Frontal cortex (tissue), 4 donors: ENCODE data around the gene CHDH. TPM values are rescaled to one million over a fixed set of nuclear protein-coding genes. Genes with fewer than 3 reads are reported as not detected.

Experiments
- DNase-seq, 2 donors: peaks; one replicate each; pipeline ENCODE4 v3.0.0; 2012; ENCODE audit warnings: low spot score in 2 of 2
- FAIRE-seq: peaks from 2 replicates; lab custom pipeline; 2012; peaks lifted over from hg19 to GRCh38; lab: Jason Lieb, UNC
- total RNA-seq: library from RNA; depleted of rRNA; stranded (reverse); fragments of >200 nt; gene quantifications from one replicate; pipeline ENCODE4 v1.2.3, GENCODE V29; 2014
- donor health status: control.
- donor health status: control.
- donor health status: control.

Gene CHDH
- total RNA-seq, 1 donor from 2014 or later = 1.2 TPM

DNA sequence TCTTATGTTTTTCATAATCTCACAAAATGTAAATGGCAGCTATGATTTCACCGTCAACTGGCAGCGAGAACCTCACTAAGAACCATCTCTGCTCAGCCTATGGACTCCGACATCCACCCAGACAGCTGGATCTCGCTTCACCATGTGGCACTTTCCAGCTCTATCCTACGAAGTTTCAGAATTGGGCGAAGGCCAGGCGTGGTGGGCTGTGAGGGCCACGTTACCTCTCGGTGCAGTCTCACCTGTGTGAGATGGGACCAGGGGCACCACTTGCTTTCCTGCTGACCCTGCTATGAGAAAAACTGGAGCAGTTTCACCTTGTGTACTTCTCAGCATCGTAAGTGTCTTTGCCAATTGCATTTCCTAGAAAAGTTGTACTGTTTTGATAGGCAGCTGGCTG lies 32.3 kb downstream of the CHDH start:
- FAIRE-seq = no peak
- DNase-seq = no peak

DNA sequence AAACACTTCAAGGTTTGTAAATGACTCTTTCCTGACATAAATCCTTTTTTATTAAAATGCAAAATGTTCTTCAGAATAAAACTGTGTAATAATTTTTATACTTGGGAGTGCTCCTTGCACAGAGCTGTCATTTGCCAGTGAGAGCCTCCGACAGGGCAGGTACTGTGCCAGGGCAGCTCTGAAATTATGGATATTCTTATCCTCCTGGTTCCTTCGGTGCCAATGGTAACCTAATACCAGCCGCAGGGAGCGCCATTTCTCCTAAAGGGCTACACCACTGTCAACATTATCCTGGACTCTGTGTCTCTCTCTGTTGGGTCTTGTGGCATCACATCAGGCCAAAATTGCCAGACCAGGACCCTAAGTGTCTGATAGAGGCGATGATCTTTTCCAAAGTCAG lies 33.0 kb downstream of the CHDH start:
- FAIRE-seq = no peak
- DNase-seq = no peak

DNA sequence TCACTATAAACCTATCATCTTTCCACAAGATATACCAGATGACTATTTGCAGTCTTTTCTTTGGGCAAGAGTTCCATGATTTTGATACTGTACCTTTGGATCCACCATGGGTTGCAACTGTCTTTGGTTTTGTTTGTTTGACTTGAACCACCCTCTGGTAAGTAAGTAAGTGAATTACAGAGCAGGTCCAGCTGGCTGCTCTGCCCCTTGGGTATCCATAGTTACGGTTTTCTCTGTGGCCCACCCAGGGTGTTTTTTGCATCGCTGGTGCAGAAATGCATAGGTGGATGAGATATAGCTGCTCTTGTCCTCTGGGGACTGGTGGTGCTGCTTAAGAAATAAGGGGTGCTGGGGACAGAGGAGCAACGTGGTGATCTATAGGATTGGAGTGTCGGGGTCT lies 33.8 kb downstream of the CHDH start:
- FAIRE-seq = no peak

DNA sequence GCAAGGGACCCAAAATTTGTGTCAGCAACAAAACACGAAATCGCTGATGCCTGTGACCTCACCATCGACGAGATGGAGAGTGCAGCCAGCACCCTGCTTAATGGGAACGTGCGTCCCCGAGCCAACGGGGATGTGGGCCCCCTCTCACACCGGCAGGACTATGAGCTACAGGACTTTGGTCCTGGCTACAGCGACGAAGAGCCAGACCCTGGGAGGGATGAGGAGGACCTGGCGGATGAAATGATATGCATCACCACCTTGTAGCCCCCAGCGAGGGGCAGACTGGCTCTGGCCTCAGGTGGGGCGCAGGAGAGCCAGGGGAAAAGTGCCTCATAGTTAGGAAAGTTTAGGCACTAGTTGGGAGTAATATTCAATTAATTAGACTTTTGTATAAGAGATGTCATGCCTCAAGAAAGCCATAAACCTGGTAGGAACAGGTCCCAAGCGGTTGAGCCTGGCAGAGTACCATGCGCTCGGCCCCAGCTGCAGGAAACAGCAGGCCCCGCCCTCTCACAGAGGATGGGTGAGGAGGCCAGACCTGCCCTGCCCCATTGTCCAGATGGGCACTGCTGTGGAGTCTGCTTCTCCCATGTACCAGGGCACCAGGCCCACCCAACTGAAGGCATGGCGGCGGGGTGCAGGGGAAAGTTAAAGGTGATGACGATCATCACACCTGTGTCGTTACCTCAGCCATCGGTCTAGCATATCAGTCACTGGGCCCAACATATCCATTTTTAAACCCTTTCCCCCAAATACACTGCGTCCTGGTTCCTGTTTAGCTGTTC lies 34.9 kb downstream of the CHDH start:
- no peak for DNase-seq

More for the DNA sequence above, 33.8 kb downstream of the CHDH start:
- DNase-seq = no peak

DNA sequence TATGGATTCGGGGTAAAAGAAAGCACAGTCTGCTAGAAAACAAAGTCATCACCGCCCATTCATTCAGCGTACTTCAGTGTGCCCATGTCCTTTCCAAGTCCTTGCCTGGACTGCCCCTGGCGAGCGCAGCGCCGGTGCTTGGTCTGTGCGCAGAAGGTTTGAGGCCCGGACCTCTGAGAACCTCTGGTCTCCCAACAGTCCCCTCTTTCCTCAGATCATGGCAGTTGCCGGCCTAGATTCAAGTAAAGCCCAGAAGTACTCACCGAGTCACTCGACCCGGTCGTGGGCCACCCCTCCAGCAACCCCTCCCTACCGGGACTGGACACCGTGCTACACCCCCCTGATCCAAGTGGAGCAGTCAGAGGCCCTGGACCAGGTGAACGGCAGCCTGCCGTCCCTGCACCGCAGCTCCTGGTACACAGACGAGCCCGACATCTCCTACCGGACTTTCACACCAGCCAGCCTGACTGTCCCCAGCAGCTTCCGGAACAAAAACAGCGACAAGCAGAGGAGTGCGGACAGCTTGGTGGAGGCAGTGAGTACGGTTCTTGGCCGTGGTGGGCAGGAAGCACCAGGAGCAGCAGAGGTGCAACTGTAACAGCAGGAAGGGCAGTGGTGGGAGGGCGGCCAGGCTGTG lies 36.3 kb downstream of the CHDH start:
- FAIRE-seq (no peak), DNase-seq (no peak)

More for the DNA sequence above, 34.9 kb downstream of the CHDH start:
- FAIRE-seq = no peak

DNA sequence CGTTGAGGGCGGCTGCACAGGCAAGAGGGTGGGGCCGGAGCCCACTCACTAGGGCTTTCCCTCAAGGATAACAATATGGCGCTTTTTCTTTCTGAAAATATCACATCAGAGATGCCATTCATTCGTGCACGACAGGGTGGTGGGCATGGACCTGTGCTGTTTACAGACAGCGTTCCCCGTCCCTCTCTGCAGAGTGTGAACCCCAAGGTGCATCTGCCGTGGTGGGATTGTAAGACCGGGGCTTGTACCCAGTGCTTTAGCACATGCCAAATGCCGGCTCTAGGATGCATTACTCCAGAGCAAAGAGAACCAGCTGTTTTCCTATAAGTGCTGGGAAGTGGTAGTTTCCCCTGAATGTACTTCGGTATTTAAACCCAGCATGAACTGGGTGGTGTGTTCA lies 37.0 kb downstream of the CHDH start:
- no peak for DNase-seq
- FAIRE-seq = no peak

DNA sequence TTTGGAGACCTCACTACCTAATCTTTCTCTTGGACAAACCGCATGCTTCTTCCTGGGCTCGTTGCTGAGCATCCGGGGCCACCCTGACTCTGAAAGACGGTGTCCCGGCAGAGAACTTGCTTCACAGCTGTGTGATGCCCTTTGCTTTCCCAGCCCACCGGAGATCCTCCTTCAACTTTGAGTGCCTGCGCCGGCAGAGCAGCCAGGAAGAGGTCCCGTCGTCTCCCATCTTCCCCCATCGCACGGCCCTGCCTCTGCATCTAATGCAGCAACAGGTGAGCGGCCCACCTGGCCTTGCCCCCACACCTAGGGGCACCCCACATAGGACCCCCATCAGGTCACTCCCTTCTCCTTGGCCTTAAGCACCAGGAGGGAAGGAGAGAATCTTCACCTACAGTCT lies 37.7 kb downstream of the CHDH start:
- DNase-seq (no peak), FAIRE-seq (no peak)

DNA sequence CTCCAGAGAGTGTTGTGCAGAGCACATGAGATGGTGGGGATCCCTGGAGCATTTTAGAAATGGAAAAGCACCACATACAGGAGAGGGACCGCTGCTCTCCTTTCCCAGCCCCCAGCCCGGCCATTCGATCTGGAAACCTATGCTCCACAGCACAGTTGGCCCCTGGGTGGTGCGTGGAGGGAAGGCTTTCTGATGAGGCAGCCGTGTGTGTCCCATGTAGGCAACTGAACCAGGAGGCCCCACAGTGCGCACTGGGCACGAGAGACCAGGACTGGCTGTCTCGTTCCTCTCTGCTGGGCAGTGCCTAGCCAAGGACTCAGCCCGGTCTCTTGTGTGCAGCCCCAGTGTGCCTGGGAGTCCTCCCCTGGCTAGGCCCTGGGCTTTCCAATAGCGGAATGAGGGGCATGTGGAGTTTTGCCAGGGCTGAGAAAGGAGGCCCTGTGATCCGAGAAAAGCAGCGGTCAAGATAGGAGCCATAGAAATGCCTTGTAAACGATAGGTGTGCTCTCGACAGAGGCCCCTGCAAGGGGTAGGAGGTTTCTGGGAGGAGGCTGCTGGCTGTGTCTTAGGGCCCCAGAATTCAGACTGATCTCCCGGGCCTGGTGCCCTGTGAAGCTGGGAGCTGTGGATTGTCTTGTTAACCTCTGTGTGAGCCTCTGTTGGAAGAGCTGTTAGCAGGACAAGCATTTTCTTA lies 39.0 kb downstream of the CHDH start:
- FAIRE-seq (no peak), DNase-seq (no peak)

DNA sequence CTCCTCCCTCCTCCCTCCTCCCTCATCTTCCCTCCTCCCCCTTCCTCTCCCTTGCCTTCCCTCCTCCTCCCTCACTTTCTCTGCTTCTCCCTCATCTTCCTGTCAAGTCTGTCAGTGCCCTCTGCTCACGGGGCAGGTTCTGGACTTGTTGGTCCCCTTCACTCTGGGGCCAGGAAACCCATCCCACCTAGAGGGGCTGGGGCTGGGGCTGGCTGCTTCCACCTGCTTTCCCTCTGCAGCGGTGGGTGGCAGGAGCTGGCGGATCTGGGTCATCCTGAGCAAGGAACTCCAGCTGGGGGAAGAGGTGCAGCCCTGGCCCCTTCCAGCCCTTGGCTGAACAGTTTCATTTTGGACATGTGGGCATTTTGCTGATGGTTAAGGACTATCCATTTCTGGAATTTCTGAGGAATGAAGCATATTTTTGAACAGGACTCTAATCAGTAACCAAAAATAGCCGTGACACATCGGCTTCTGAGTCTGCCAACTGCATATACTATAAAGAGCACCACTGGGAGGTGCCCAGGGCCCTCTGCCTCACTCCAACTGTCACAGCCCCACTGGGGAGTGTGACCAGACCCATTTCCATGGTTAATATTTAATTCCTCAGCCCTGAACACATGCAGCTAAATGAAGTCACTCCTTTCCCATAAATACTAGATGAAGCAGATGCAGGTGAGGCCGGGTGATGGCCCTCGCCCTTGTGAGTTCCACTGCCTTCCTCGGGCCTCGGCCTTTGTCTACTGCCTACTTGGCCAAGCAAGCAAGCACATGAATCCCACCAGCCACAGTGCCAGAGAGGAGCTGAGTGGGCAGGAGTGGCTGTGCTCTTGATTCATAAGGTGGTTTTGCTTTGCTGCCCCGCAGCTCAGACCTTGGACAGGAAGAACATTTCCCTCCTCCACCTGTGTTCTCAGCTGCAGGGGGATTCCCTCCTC lies 39.8 kb downstream of the CHDH start:
- no peak for DNase-seq
- no peak for FAIRE-seq

DNA sequence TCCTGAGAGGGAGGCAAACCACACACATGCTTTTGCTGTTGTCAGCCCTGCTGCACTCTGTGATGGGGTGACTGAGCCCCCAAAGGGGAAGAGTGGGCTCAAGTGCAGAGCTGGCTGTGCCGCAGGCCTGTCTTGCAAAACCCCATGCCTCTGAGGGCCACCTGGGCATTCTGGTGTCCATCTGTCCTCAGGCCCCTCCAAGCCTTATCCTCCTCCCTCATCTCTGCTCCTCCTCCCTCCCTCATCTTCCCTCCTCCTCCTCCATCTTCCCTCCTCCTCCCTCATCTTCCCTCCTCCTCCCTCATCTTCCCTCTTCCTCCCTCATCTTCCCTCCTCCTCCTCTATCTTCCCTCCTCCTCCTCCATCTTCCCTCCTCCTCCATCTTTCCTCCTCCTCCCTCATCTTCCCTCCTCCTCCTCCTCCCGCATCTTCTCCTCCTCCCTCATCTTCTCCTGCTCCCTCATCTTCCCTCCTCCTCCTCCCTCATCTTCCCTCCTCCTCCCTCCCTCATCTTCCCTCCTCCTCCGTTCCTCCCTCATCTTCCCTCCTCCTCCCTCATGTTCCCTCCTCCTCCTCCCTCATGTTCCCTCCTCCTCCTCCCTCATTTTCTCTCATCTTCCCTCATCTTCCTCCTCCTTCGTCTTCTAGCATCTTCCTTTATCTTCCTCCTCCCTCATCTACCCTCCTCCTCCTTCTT lies 40.6 kb downstream of the CHDH start:
- FAIRE-seq (no peak), DNase-seq (no peak)

DNA sequence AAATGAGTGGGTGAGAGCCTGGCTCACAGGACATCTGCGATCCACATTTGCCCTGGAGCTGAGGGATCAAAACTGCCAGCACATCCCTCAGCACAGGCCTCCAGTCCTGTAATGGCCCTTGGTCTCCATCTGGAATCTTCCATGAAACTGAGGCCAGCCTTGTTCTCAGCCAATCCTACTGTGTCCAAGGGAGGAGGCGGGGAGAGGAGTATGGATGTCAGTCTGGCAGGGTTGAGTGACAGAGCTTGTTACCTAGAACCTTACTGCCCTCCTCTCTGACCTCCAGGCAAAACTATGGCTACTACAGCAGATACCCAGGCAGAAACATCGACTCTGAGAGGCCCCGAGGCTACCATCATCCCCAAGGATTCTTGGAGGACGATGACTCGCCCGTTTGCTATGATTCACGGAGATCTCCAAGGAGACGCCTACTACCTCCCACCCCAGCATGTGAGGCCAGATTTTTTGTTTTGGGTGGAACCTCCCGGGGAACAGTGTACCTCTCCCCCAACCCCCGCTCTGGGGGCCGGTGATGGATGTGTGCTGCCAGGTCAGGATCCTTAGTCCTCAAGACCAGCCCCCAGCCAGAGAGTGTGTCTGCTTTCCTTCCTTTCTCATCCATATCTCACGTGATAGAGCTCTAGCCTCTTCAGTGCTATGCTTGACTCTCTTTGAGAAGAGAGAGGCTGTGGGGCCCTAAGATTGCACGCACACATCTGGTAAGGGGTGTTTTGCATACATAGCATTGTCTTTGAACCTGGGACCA lies 41.3 kb downstream of the CHDH start:
- no peak for DNase-seq
- FAIRE-seq = no peak

DNA sequence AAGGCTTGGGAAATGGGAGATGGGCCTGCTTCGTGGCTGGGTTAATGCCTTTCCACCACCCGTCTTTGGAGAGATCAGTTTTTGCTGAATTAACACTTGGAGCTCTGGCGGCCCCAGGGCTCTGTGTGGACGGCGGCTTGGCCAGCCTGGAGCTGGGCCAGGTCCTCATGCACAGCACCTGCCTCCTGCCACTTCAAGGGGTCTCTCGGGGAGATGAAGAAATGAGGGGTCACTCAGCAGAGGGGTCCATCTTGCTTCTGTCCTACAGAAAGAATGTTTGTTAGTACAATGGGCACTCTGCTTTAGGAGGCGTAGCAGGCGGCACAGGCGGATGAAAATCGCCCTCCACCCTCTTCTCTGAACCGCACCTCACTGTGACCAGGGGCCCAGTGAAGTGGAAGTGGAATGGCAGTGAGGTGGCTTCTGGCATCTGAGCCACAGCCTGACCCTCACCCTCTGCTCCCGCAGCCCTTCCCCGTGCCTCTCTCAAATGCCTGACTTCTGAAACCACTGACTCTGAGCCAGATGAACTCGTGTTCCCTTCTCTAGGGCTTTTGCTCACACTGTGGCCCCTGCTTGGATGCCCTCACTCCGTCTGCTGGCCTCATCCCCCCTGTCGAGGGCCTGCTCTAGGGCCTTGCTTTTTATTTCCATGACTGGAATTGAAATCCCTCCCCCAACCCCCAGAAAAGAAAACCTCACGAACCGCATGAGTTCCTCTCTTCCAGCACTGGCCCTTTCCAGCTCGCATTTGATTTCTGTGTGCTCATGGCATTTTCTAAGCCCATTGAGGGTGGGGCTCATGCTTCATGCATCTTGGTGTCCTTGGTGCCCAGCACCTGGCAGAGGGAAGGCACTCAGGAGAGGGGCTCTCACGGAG lies 42.2 kb downstream of the CHDH start:
- DNase-seq = no peak
- no peak for FAIRE-seq

DNA sequence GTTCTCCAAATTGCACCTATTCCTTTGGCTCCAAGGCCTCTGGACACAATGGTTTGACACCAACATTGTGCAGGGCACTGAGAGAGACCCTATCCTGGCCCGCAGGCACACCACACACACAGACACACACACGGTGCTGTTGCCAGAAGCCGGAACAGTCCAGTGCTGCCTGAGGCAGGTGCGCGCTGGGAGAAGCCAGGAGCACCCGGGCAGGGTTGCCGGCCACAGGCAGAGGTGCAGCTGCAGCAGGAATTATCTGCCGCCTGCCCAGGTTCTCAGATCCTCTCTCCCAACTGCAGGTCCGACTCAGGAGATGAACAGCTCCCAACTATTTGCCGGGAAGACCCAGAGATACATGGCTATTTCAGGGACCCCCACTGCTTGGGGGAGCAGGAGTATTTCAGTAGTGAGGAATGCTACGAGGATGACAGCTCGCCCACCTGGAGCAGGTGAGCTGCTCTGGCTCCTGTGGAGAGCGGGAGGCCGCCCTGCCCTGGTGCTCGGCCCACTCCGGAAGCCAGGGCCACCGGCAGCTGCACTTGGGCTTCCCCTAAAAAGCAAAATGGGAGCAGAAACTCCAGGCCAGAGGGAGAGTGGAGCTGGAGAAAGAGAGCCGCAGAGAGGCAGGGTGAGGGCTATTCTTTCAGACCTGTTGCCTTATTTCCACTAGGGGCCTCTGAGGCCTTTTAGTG lies 42.9 kb downstream of the CHDH start:
- FAIRE-seq (no peak), DNase-seq (no peak)

DNA sequence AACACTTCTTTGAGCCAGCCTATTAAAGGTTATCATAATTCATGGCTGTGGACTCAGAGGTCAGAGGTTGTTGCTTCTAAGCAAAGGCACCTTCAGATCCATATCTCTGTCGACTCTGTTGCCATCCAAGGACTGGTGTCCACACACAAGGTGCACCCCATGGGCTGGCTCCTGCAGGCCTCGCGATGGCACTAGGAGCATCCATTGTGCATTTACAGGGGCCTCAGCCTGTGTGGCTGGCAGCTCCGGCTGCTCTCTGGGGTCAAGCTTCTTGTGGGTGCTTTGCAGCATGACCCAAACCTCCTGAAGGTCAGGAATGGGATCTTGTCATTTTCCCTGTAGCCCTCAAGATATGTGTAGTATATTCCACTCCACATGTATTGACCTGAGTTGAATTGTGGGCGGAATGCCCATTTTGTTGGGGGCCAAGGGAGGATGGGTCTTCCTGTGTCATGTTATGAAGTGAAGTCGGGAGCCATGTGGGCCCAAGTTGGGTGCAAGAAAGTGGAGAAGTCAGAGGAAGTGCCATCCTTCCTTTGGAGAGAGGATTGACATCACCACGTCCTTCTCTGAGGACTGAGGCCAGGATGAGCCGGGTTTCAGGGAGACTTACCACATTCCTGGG lies 43.9 kb downstream of the CHDH start:
- FAIRE-seq = no peak

DNA sequence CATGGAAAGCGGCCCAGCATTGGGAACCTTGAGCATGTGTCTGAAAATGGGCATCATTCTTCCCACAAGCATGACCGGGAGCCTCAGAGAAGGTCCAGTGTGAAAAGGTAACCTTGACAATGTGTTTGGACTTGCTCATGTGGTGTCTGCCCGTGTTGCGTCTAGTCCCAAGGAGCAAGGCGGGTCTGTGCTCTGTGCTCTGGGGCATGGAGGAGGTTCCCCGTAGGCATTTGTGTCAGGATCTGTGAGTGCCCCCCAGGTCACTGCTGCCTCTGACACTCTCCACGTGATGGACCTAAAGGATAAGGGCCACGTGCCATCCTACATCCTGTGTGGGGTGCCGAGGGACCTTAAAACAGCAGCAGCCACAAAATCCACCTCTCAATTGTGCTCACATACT lies 44.9 kb downstream of the CHDH start:
- FAIRE-seq (no peak), DNase-seq (no peak)

More for the DNA sequence above, 43.9 kb downstream of the CHDH start:
- no peak for DNase-seq

DNA sequence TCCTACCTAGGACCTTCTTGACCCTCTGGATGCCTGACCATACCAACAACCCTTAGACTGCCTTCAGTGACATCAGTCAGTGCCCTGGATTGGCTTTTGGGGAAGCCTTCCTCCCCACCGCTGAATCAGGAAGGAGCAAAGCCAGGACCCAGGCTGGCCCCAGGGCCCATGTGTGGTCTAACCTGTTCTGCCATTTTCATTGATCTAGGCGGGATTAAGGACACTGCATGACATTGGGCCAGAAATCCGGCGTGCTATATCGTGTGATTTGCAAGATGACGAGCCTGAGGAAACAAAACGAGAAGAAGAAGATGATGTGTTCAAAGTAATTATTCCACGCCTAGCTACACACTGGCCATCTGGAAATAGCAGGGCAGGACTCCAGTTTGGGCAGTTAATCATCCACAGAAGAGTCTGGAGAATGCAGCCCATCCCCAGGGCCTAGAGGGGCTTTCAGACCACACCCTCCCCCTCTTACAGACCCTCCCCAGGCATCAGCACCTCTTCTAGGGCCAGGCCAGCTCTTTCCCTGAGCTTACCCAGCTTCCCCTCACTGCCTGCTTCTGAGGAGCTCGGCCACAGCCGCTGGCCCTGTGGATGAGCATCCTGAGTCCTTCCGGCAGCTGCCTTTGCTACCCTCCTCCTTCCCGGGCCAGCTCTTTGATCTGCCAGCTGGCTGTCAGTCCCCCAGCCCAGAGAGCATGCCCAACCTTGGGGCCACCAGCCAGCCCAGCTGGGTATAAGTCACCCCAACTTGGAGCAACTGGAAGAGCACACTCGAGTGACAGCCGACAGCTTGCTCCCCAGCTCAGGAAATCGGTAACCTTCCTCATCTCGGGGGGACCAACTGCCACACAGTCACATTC lies 45.9 kb downstream of the CHDH start:
- DNase-seq (no peak), FAIRE-seq (no peak)
